K562 (cell line): ENCODE measurements around the gene BMP2.

ENCODE experiments used
- CTCF ChIP-seq, 3 experiments: IDR thresholded peaks in 2 of 3; conservative IDR thresholded peaks in 1 of 3; 2 replicates each; pipeline ENCODE4 v1.5.1; 2011 to 2012; ENCODE audit warnings: low read length in 3 of 3, mild to moderate bottlenecking in 3 of 3, control low read depth in 2 of 3, improper control_type of control experiment in 1 of 3, inconsistent platforms in 1 of 3, low read depth in 1 of 3, mixed read lengths in 1 of 3, moderate library complexity in 1 of 3; ENCODE audit not compliant: insufficient read depth in 2 of 3
- ZFPM2 ChIP-seq: fragments of 250-450 bp; sonication (Bioruptor Pico); IDR thresholded peaks from 2 replicates; pipeline ENCODE4 v1.5.1; 2022; ENCODE audit warnings: mild to moderate bottlenecking

GRCh38 chr20:6766433-6766832 is 1.1 kb upstream of the BMP2 start:
- TF ChIP-seq ZFPM2 (no peak), CTCF (IDR thresholded peaks at IDR 0.05 in 2 of 3, conservative IDR thresholded peaks at IDR 0.05 in 1 of 3; ENCODE audit: insufficient read depth in 2 of 3, low read depth in 1 of 3, low read length in 3 of 3) (no peak)
